Gastrocnemius medialis (tissue), 4 donors: ENCODE data around the gene ELP2. TPM values are rescaled to one million over a fixed set of nuclear protein-coding genes. Genes with fewer than 3 reads are reported as not detected.

Source experiments
- ATAC-seq, 2 donors: fragments of 150-250 bp; one replicate each; pipeline ENCODE4 v1.9.1; 2016
- DNase-seq, 2 donors: peaks; one replicate each; pipeline ENCODE4 v3.0.0-alpha.2; 2019
- H3K27ac ChIP-seq, 4 donors: fragments of 200-600 bp; sonication (generic); 1 replicate in 1 of 4; 2 replicates in 3 of 4; pipeline ENCODE4 v1.5.1; 2016 to 2018; ENCODE audit warnings: mild to moderate bottlenecking in 2 of 4, moderate library complexity in 1 of 4
- H3K27me3 ChIP-seq, 3 donors: fragments of 200-600 bp; sonication (generic) in 2 of 3; 1 replicate in 1 of 3; 2 replicates in 2 of 3; pipeline versions ENCODE4 v1.5.1 to v1.6.0; 2016 to 2019; ENCODE audit warnings: mild to moderate bottlenecking in 1 of 3, moderate library complexity in 1 of 3
- H3K36me3 ChIP-seq, 2 donors: fragments of 200-600 bp; sonication (generic) in 1 of 2; one replicate each; pipeline ENCODE4 v1.5.1; 2017 to 2018
- H3K4me1 ChIP-seq, 2 donors: fragments of 200-600 bp; sonication (generic) in 1 of 2; one replicate each; pipeline ENCODE4 v1.5.1; 2016 to 2017; ENCODE audit warnings: mild to moderate bottlenecking in 2 of 2
- H3K4me3 ChIP-seq, 4 donors: fragments of 200-600 bp; sonication (generic) in 3 of 4; 1 replicate in 1 of 4; 2 replicates in 3 of 4; pipeline ENCODE4 v1.5.1; 2016 to 2019; ENCODE audit warnings: mild to moderate bottlenecking in 2 of 4
- H3K9me3 ChIP-seq, 3 donors: fragments of 200-600 bp; sonication (generic) in 2 of 3; 1 replicate in 1 of 3; 2 replicates in 2 of 3; pipeline ENCODE4 v1.5.1; 2016 to 2019
- POLR2A ChIP-seq, 2 donors: fragments of 450-650 bp; IDR thresholded peaks; one replicate each; pipeline ENCODE4 v1.6.1; 2017; ENCODE audit warnings: antibody characterized with exemption in 2 of 2, mild to moderate bottlenecking in 2 of 2, moderate library complexity in 2 of 2
- in situ Hi-C, 4 donors: fragments of 200-750 bp; cut with MboI; loops; one replicate each; pipeline versions ENCODE4 v1.15.0 to v1.8.0; 2017; ENCODE audit warnings: low sequenced_read_pairs in 4 of 4
- intact Hi-C: fragments of 100-400 bp; cut with DNase I; formaldehyde crosslinking; loops from one replicate; pipeline ENCODE4 v1.15.1; 2023; ENCODE audit warnings: low total_unique reads
- total RNA-seq, 4 donors: library from RNA; depleted of rRNA; stranded (reverse); fragments of >200 nt; gene quantifications; one replicate each; pipeline versions ENCODE4 v1.1.0 to v1.2.3, GENCODE V29; 2016
- TF ChIP-seq, protein P1 (sequence below), 5 experiments: fragments of 450-650 bp in 3 of 5; fragments of 200-600 bp in 2 of 5; sonication (generic) in 2 of 5; IDR thresholded peaks in 4 of 5; conservative IDR thresholded peaks in 1 of 5; 1 replicate in 4 of 5; 2 replicates in 1 of 5; pipeline ENCODE4 v1.5.1; 2016 to 2019; ENCODE audit warnings: antibody characterized with exemption in 5 of 5, mild to moderate bottlenecking in 3 of 5, moderate library complexity in 3 of 5

Gene ELP2
- total RNA-seq, 4 donors from 2014 or later, result 23.7 to 51.0 (median 42.8) TPM

DNA sequence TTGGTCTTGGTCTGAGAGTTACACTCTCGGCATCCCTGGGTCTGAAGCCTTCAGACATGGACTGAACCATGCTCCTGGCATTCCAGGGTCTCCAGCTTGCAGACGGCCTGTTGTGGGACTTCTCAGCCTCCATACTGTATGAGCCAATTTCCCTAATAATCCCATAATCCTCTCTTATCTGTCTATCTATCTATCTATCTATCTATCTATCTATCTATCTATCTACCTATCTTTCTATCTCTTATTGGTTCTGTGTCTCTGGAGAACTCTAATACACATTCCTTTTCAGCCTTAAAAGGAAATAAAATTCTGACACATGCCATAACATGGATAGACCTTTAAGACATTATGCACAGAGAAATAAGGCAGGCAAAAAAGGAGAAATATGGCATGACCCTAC is 24.9 kb upstream of the ELP2 start:
- Histone ChIP-seq H3K9me3 (no peaks in the 10 kb centered on the region), H3K36me3 (peaks cover 0 to 7% of the 10 kb centered on the region in 2 donors), H3K4me3 (no peak overlapping the region), H3K27me3 (peaks cover 0 to 5% (median 0%) of the 10 kb centered on the region in 3 donors), H3K27ac (no peak overlapping the region), H3K4me1 (no peaks in the 10 kb centered on the region)
- DNase-seq, result no peak
- TF ChIP-seq POLR2A (IDR thresholded peaks at IDR 0.05), result no peak
- TF ChIP-seq, protein P1, sequence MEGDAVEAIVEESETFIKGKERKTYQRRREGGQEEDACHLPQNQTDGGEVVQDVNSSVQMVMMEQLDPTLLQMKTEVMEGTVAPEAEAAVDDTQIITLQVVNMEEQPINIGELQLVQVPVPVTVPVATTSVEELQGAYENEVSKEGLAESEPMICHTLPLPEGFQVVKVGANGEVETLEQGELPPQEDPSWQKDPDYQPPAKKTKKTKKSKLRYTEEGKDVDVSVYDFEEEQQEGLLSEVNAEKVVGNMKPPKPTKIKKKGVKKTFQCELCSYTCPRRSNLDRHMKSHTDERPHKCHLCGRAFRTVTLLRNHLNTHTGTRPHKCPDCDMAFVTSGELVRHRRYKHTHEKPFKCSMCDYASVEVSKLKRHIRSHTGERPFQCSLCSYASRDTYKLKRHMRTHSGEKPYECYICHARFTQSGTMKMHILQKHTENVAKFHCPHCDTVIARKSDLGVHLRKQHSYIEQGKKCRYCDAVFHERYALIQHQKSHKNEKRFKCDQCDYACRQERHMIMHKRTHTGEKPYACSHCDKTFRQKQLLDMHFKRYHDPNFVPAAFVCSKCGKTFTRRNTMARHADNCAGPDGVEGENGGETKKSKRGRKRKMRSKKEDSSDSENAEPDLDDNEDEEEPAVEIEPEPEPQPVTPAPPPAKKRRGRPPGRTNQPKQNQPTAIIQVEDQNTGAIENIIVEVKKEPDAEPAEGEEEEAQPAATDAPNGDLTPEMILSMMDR (IDR thresholded peaks at IDR 0.05 in 4 of 5, conservative IDR thresholded peaks at IDR 0.05 in 1 of 5), result no peak
- in situ Hi-C loops, result no loop called here
- intact Hi-C loops, result no loop called here
- no peak for ATAC-seq

DNA sequence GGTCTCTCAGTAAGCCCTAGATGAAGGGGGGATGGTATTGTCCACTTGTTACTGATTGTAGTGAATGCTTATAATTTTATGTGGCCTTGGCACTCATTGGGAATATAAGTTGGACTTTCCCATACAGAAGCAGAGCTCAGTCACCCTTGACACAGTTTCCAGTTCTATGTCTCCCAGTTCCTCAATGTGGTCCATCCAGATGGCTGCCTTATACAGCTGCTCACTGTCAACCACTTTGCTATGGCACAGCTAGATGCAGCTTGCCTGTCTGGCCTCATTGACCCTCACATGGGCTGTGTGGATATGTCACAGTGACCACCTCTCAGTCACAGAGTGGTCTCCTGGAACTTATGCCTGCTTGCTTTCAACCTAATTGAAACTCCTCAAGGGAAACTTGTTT is 22.2 kb upstream of the ELP2 start:
- no peak overlapping the region for H3K4me3 ChIP-seq
- peaks cover 0 to 26% of the 10 kb centered on the region in 2 donors for H3K36me3 ChIP-seq
- in situ Hi-C loops (no loop called here), intact Hi-C loops (no loop called here)
- H3K4me1 ChIP-seq, result no peaks in the 10 kb centered on the region
- ATAC-seq, result no peak
- no peak for DNase-seq
- no peak overlapping the region for H3K27ac ChIP-seq
- no peaks in the 10 kb centered on the region for H3K9me3 ChIP-seq
- H3K27me3 ChIP-seq, result no peaks in the 10 kb centered on the region
- TF ChIP-seq POLR2A (IDR thresholded peaks at IDR 0.05), result no peak

DNA sequence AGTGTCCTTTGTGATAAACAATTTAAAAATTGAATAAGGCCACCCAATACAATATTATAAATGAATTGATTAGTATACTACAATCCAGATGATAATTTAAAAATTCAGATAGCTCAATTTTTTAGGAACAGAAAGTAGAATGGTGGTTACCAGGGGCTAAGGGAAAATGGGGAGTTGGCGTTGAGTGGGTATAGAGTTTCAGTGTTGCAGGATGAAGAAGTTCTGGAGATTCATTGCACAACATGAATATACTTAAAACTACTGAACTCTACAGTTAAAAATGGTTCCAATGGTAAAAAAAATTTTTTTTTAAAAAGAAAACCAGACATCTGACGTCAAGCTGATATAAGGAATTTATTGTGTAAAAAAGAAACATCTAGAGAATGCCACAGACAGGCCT is 21.5 kb upstream of the ELP2 start:
- H3K9me3 ChIP-seq, result no peaks in the 10 kb centered on the region
- no peaks in the 10 kb centered on the region for H3K4me1 ChIP-seq
- H3K4me3 ChIP-seq, result no peak overlapping the region
- no peaks in the 10 kb centered on the region for H3K27me3 ChIP-seq
- ATAC-seq (no peak), DNase-seq (no peak)
- peaks cover 0 to 34% of the 10 kb centered on the region in 2 donors for H3K36me3 ChIP-seq
- intact Hi-C loops, result no loop called here
- in situ Hi-C loops, result no loop called here
- TF ChIP-seq, protein P1 (IDR thresholded peaks at IDR 0.05 in 4 of 5, conservative IDR thresholded peaks at IDR 0.05 in 1 of 5), result no peak
- no peak for TF ChIP-seq POLR2A (IDR thresholded peaks at IDR 0.05)
- no peak overlapping the region for H3K27ac ChIP-seq

DNA sequence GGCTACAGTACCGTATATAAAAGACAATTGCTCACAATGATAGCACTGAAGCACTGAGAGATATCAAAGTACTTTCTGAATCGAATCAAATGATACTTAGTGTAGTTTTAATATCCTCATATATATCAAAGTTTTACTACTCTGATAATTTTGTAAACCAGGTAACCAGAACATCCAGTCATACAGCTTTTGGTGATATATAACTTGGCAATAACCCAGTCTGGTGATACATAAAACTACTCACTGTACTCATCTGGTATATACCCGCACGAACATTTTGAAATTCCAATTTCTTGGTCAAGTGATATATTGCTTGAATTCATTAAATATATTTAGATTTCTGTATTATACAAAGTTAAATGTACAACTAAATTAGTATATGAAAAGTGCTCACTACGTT is 21.1 kb upstream of the ELP2 start:
- TF ChIP-seq, protein P1 (IDR thresholded peaks at IDR 0.05 in 4 of 5, conservative IDR thresholded peaks at IDR 0.05 in 1 of 5), result no peak
- TF ChIP-seq POLR2A (IDR thresholded peaks at IDR 0.05), result no peak
- ATAC-seq (no peak), DNase-seq (no peak)
- Histone ChIP-seq H3K27me3 (no peaks in the 10 kb centered on the region), H3K27ac (no peak overlapping the region), H3K4me1 (no peaks in the 10 kb centered on the region), H3K36me3 (peaks cover 0 to 38% of the 10 kb centered on the region in 2 donors), H3K9me3 (no peaks in the 10 kb centered on the region), H3K4me3 (no peak overlapping the region)
- intact Hi-C loops (no loop called here), in situ Hi-C loops (no loop called here)

DNA sequence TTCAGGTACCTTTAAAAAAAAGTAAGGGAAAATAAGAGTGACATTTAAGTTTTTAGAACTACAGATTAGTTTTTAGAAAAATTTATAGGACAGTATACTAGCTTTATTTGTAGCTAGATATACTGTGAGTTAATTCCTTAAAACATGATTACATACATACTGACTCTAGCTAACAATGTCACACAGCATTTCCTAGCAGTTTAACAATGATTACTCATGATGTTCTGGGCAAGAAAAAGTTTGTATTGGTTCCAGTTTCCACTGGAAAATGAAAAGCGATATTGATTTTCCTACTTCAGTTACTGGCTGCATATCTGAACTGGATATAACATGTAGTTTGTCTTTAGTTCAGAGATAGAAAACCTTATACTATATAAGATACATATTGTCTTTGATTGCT is 20.0 kb upstream of the ELP2 start:
- no peak overlapping the region for H3K4me3 ChIP-seq
- H3K36me3 ChIP-seq, result peaks cover 0 to 46% of the 10 kb centered on the region in 2 donors
- H3K9me3 ChIP-seq, result no peaks in the 10 kb centered on the region
- intact Hi-C loops (no loop called here), in situ Hi-C loops (no loop called here)
- DNase-seq (no peak), ATAC-seq (no peak)
- no peak for TF ChIP-seq POLR2A (IDR thresholded peaks at IDR 0.05)
- TF ChIP-seq, protein P1 (IDR thresholded peaks at IDR 0.05 in 4 of 5, conservative IDR thresholded peaks at IDR 0.05 in 1 of 5), result no peak
- no peaks in the 10 kb centered on the region for H3K4me1 ChIP-seq
- H3K27me3 ChIP-seq, result no peaks in the 10 kb centered on the region
- no peak overlapping the region for H3K27ac ChIP-seq
